MCF 10A (cell line): Measurements from ENCODE around the gene VSNL1. TPM values are rescaled to one million over a fixed set of nuclear protein-coding genes. Genes with fewer than 3 reads are reported as not detected.

ENCODE experiments used
- BruUV-seq: library from RNA; stranded (reverse); fragments of 400-500 nt; replicated peaks from 2 replicates; lab custom pipeline; 2021; lab: Mats Ljungman, UMichigan
- CTCF ChIA-PET: fragments of 300-600 bp; sonication (Branson Sonifier 250); formaldehyde crosslinking; extraction: SDS; loops from one replicate; lab custom pipeline; 2021; ENCODE audit warnings: antibody characterized with exemption, inconsistent platforms; lab: Yijun Ruan, JAX
- POLR2A ChIA-PET: fragments of 300-600, 350-650 bp; sonication (Branson Sonifier 250); formaldehyde crosslinking; extraction: SDS; loops from one replicate; lab custom pipeline; 2020; ENCODE audit warnings: antibody characterized with exemption, inconsistent platforms; lab: Yijun Ruan, JAX
- DNase-seq: peaks from one replicate; pipeline ENCODE4 v3.0.0-alpha.2; 2018; ENCODE audit not compliant: unreplicated experiment
- H3K27ac Mint-ChIP-seq: one replicate; pipeline ENCODE4 v1.8.0; 2022; ENCODE audit warnings: mild to moderate bottlenecking, low read depth, mixed read lengths; ENCODE audit not compliant: unreplicated experiment
- H3K27me3 Mint-ChIP-seq: one replicate; pipeline ENCODE4 v1.8.0; 2022; ENCODE audit warnings: mixed read lengths; ENCODE audit not compliant: insufficient read depth, unreplicated experiment
- H3K36me3 Mint-ChIP-seq: one replicate; pipeline ENCODE4 v1.8.0; 2022; ENCODE audit warnings: mild to moderate bottlenecking, moderate library complexity, mixed read lengths; ENCODE audit not compliant: insufficient read depth, unreplicated experiment
- H3K4me1 Mint-ChIP-seq: one replicate; pipeline ENCODE4 v1.8.0; 2022; ENCODE audit warnings: mixed read lengths; ENCODE audit not compliant: insufficient read depth, unreplicated experiment
- H3K4me3 Mint-ChIP-seq: one replicate; pipeline ENCODE4 v1.8.0; 2022; ENCODE audit warnings: mild to moderate bottlenecking, moderate library complexity, mixed read lengths; ENCODE audit not compliant: unreplicated experiment
- H3K9me3 Mint-ChIP-seq: one replicate; pipeline ENCODE4 v1.8.0; 2022; ENCODE audit warnings: mixed read lengths; ENCODE audit not compliant: unreplicated experiment
- CTCF ChIP-seq: fragments of 200-600 bp; IDR thresholded peaks from one replicate; pipeline ENCODE4 v1.8.0; 2022; ENCODE audit warnings: antibody characterized with exemption, mild to moderate bottlenecking; ENCODE audit not compliant: unreplicated experiment
- intact Hi-C: fragments of 100-400 bp; cut with micrococcal nuclease; formaldehyde crosslinking; loops from 2 replicates; pipeline ENCODE4 v1.14.1; 2022
- total RNA-seq: library from RNA; stranded (reverse); gene quantifications from 2 replicates; pipeline ENCODE4 v1.2.3, GENCODE V29; 2022

VSNL1 gene
- total RNA-seq, 1 experiment from 2014 or later = 2.4 TPM

- no TSS peak for BruUV-seq
- Mint-ChIP-seq H3K4me3 (no peak overlapping the region), H3K4me1 (peaks cover 11% of the 10 kb centered on the region), H3K9me3 (no peaks in the 10 kb centered on the region), H3K27ac (no peak overlapping the region), H3K36me3 (no peaks in the 10 kb centered on the region), H3K27me3 (no peaks in the 10 kb centered on the region)
- CTCF ChIA-PET = interaction anchor here (0.6 to 1.0 kb wide), 2 partner anchors 56 to 120 kb away, joined by 3 to 4 read pairs; no protein-coding TSS in a partner anchor
- POLR2A ChIA-PET = interaction anchor here (1.9 kb wide), 1 partner anchor 9 kb away, joined by 8 read pairs; no protein-coding TSS in a partner anchor
- TF ChIP-seq CTCF = no peak
- no peak for DNase-seq
- intact Hi-C loops = loop anchor here (10.0 kb wide), 1 partner anchor 243 kb away; no protein-coding TSS in a partner anchor
Measured at GRCh38 chr2:17547737-17548136, 7.2 kb downstream of the VSNL1 start.

- no peak overlapping the region for H3K27ac Mint-ChIP-seq
- CTCF ChIA-PET = interaction anchor here (0.8 to 1.3 kb wide), 2 partner anchors 11 to 20 kb away, joined by 3 read pairs; no protein-coding TSS in a partner anchor
- DNase-seq = no peak
- POLR2A ChIA-PET = interaction anchor here (1.4 kb wide), 1 partner anchor 11 kb away, joined by 3 read pairs; no protein-coding TSS in a partner anchor
- no TSS peak for BruUV-seq
- H3K4me3 Mint-ChIP-seq = no peak overlapping the region
- no peaks in the 10 kb centered on the region for H3K9me3 Mint-ChIP-seq
- intact Hi-C loops = no loop called here
- H3K27me3 Mint-ChIP-seq = no peaks in the 10 kb centered on the region
- no peaks in the 10 kb centered on the region for H3K4me1 Mint-ChIP-seq
- no peaks in the 10 kb centered on the region for H3K36me3 Mint-ChIP-seq
- TF ChIP-seq CTCF = no peak
Measured at GRCh38 chr2:17550907-17551306, 10.4 kb downstream of the VSNL1 start.

GRCh38 chr2:17555150-17555549 is 14.7 kb downstream of the VSNL1 start:
- H3K27me3 Mint-ChIP-seq = no peaks in the 10 kb centered on the region
- intact Hi-C loops = no loop called here
- no TSS peak for BruUV-seq
- DNase-seq = no peak
- no peaks in the 10 kb centered on the region for H3K36me3 Mint-ChIP-seq
- ChIA-PET POLR2A (no interaction called here), CTCF (no interaction called here)
- no peak overlapping the region for H3K4me3 Mint-ChIP-seq
- no peaks in the 10 kb centered on the region for H3K9me3 Mint-ChIP-seq
- no peak overlapping the region for H3K27ac Mint-ChIP-seq
- H3K4me1 Mint-ChIP-seq = peaks cover 6% of the 10 kb centered on the region
- no peak for TF ChIP-seq CTCF

- no peak for TF ChIP-seq CTCF
- H3K4me3 Mint-ChIP-seq = no peak overlapping the region
Measured at GRCh38 chr2:17557596-17557995, 17.1 kb downstream of the VSNL1 start.

More at GRCh38 chr2:17557596-17557995, 17.1 kb downstream of the VSNL1 start:
- CTCF ChIA-PET = interaction anchor here (0.6 to 2.8 kb wide), 3 partner anchors 33 to 853 kb away, joined by 3 to 9 read pairs (median 3); no protein-coding TSS in a partner anchor
- intact Hi-C loops = no loop called here
- Mint-ChIP-seq H3K4me1 (peaks cover 6% of the 10 kb centered on the region), H3K27me3 (no peaks in the 10 kb centered on the region), H3K9me3 (no peaks in the 10 kb centered on the region), H3K27ac (no peak overlapping the region), H3K36me3 (no peaks in the 10 kb centered on the region)
- no TSS peak for BruUV-seq
- DNase-seq = no peak
- POLR2A ChIA-PET = interaction anchor here (0.5 to 1.2 kb wide), 5 partner anchors 12 to 1977 kb away, joined by 3 to 4 read pairs (median 3); no protein-coding TSS in a partner anchor
